Measurements from ENCODE around the gene CCDC85C.

CCDC85C gene

GRCh38 chr14:99572173-99572999 lies 31.6 kb downstream of the CCDC85C start:
- DNase-seq, result no peak

DNA sequence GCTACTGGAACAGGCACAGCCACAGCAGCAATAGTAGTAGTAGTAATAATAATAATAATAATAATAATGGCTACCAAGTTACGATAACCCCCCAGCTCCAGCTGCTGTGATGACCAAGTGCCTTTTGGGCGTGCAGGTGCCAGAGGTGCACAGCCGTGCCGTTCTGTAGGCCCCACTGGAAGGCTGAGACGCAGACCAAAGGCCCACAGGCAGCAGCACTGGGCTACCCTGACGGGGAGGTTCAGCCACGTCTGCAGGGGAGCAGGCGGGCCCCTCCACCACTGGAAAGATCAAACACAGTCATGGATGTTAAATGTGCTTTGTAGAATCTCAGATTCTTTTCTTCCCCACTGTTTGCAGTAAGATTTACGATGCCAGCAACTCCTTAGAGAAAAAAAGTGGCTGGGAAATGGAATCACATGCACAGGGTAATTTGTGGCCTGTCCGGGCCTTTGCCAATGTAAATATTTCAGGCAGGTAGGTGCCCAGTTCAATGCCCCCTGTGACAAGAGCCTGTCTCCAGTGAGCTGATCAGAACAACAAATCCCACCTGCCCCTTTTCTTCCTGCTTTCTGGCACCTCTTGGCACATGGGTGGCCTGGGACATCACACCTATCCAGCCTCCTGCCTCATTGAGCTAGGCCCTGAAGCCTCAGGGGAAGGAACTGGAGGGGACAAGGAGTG lies 32.6 kb downstream of the CCDC85C start:
- DNase-seq, result no peak

DNA sequence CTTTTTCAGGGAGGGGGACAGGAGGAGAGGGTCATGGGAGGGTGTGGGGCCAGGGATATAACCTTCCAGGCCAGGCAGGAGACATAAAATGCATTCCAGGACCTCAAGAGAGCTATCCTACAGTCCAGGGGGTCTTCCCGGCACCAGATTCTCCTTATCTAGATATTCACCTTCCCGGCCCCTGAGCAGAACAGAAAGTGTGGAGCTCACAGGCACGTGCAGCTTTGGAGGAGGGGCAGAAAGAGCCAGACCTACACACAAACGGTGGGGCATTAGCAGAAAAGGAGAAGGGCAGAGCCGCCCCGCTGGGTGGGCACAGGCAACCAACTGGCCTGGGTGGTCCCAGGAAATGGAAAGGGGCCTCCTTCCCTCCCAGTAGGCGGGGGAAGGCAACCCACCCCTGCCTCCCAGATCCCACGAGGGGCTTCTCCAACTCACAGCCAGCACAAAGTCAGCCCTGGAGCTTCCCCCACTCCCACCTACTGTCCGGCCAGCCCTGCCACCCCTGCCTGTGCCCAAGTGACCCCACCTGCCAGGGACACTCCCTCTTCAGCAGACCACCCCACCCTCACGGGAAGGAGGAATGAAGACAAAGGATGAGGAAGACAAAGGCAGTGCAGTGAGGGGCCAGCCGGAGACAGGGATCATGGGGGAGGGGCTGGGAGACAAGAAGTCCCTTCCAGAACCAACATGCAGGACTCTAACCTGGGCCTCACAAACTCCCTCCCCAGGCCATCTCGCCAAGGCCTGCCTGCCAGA lies 33.3 kb downstream of the CCDC85C start:
- no peak for DNase-seq

GRCh38 chr14:99569725-99570543 lies 34.1 kb downstream of the CCDC85C start:
- DNase-seq, result no peak

DNA sequence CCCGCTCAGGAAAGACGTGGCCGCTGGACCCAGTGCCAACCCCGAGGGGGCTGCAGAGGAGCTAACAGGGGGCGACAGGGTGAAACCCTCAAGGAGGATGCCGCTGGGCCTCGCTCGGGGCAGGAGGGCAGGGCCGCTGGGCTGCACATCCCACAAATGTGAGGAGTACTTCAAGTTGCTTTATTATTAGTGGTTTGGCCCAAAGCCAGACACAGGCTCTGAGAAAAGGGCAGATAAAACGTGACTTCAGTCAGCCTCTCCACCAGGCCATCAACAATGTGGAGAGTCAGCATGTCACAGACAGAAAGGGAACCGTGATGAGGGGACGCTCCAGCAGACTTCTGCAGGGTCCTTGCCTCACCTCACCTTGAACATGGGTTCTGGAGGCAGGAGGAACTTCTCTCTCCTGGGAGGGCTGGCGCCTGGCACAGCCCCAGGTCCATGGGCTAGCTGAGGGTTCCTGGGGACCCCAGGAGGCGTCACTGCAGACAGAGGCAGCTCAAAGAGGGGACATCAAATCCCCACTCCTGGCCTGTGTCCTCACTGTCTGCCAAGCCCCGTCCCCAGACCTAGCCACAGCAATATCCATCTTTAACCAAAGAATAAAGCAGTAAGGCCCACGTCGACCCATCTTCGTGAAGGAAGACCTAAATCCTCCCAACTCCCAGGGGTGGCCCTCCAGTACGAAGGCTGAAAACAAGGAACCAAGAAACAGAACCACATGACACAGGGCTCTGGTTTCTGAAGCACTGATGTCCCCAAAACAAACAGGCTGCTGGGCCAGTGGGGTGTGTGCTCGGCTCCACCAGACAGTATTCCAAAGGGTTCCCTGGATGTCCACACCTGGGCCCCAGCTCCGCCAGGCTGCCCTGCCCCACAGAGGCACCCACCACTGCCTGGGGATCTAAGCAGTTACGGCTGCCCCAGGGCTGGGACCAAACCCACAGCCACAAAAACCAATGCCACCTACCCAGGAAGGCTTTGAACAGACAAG lies 35.1 kb downstream of the CCDC85C start:
- DNase-seq, result peak in 3 of 4 experiments; percentile 25 to 49 (median 38)

- DNase-seq, result no peak
These were observed 37.3 kb downstream of the CCDC85C start for GRCh38 chr14:99566390-99567354.

GRCh38 chr14:99566009-99566389 lies 38.0 kb downstream of the CCDC85C start:
- DNase-seq, result peak in 1 of 4 experiments; percentile 11

- no peak for DNase-seq
These were observed 38.6 kb downstream of the CCDC85C start for GRCh38 chr14:99565383-99565782.

DNA sequence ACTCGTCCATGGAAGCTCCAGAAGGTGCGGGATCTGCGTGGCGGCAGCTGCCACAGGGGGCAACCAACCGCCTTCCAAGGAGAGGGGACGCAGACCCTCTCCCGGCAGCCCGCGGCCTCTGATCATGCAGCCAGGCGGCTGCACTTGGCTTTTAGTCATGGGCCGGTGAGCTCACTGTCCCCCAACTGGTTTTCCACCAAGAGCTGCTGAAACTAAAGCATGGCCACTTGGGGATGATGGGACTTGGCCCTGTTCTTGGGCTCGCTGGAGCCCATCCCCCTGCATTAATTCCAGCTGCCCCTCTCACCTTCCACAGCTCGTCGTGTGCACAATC lies 39.1 kb downstream of the CCDC85C start:
- DNase-seq, result no peak

GRCh38 chr14:99564256-99564925 lies 39.6 kb downstream of the CCDC85C start:
- no peak for DNase-seq

DNA sequence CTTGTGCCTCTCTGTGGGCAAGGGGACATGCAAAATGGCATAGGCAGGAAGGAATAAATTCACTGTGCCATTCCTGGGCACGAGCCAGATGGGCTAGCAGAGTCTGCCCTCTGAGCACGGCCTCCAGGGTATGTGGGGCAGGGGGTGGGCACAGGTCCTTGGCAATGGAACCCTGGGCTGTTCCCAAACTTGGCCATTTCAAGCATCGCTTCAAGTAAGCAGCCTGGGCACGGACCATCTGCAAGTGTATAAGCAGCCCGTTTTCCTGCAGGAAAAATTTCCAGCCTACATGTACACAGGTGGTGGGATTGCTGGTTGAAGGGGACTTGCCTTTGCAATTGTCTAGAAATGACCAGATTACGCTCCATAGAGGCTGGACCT lies 40.3 kb downstream of the CCDC85C start:
- no peak for DNase-seq

DNA sequence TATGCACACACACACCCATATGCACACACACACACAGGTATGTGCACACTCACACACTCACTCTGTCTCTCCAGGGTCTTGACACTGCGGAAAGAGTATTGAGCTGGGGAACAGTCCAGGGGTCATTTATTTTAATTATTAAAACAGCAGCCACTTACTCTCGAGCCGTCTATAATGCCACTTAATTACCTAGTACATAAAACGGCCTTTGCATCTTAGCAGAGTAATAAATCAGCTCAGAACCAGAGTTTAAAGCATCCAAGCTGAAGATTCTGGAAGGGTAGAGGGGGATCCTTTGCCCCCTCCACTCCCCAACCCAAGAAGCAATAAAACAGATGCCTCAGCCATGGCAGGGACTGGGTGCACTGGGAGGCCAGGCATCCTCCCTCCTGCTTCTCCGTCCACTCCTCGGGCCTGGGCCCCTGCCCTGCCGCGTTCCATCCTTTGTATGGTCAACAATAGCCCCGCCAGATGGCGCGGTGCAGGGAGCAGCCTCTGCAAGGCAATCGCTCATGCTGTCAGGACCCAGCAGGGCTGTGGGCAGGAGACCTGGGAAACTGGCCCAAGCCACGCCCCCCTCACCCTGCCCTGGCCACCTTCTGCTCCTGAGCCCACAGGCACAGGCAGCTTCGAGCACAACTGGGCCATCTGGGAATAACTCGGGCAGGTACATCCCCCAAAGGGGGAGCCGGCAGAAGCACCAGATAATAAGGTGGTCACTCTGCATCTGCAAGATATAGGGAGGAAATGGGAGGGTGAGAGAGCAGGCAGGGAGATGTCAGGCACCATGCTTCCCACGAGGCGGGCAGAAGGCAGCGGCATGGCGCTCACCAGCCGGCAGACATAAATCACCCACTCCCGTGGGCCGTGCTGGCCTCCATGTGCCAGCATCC lies 40.9 kb downstream of the CCDC85C start:
- DNase-seq, result peak in 3 of 4 experiments; percentile 11 to 37 (median 12)

- DNase-seq, result no peak
These were observed 42.1 kb downstream of the CCDC85C start for GRCh38 chr14:99561864-99562263.

GRCh38 chr14:99560922-99561683 lies 42.9 kb downstream of the CCDC85C start:
- no peak for DNase-seq

DNA sequence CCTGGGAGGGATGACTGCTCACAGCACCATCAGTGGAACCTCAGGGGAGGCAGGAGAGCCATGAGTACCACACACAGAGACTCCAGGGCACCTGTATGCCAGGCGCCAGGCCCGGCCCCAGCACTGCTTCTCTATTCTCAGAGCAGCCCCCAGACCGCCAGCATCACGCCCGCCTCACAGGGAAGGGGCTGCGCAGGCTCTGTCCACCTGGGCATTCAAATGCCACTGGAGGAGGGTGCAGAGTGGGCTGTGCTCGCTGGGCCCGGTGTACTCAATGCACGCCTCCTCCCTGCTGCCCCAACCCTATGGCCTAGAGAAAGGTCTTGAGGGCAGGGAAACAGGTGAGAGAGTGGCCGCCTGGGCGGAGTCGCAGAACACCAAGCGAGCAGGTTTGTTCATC lies 43.6 kb downstream of the CCDC85C start:
- no peak for DNase-seq

- no peak for DNase-seq
These were observed 44.6 kb downstream of the CCDC85C start for GRCh38 chr14:99559286-99559990.

Measured in suppressor macrophage (primary cell).